ENCODE measurements around the gene ZNF652.
"Not testable (repeated sequence)": the region's sequence is repeated elsewhere in the genome, so short reads cannot be mapped to it uniquely, and the experiment has no call there.

ZNF652 gene

GRCh38 chr17:49386373-49386772, 24.3 kb upstream of the ZNF652 start:
- DNase-seq (ENCODE audit: low read depth) = no peak

- no peak for DNase-seq (ENCODE audit: low read depth)
These were observed 22.9 kb upstream of the ZNF652 start for GRCh38 chr17:49384951-49385350.

GRCh38 chr17:49383060-49383459, 21.0 kb upstream of the ZNF652 start:
- DNase-seq (ENCODE audit: low read depth) = no peak

- no peak for DNase-seq (ENCODE audit: low read depth)
These were observed 20.5 kb upstream of the ZNF652 start for GRCh38 chr17:49382556-49382955.

GRCh38 chr17:49381793-49382192, 19.7 kb upstream of the ZNF652 start:
- no peak for DNase-seq (ENCODE audit: low read depth)

GRCh38 chr17:49381033-49381432, 19.0 kb upstream of the ZNF652 start:
- DNase-seq (ENCODE audit: low read depth) = peak; percentile 27

GRCh38 chr17:49379926-49380325, 17.9 kb upstream of the ZNF652 start:
- no peak for DNase-seq (ENCODE audit: low read depth)

GRCh38 chr17:49378311-49378710, 16.3 kb upstream of the ZNF652 start:
- no peak for DNase-seq (ENCODE audit: low read depth)

- DNase-seq (ENCODE audit: low read depth) = no peak
These were observed 13.5 kb upstream of the ZNF652 start for GRCh38 chr17:49375544-49375943.

- no peak for DNase-seq (ENCODE audit: low read depth)
These were observed 11.1 kb upstream of the ZNF652 start for GRCh38 chr17:49373115-49373514.

- DNase-seq (ENCODE audit: low read depth) = no peak
These were observed 10.4 kb upstream of the ZNF652 start for GRCh38 chr17:49372425-49372824.

- no peak for DNase-seq (ENCODE audit: low read depth)
These were observed 9.2 kb upstream of the ZNF652 start for GRCh38 chr17:49370971-49371834.

- DNase-seq (ENCODE audit: low read depth) = no peak
These were observed 7.7 kb upstream of the ZNF652 start for GRCh38 chr17:49369760-49370159.

GRCh38 chr17:49369089-49369488, 7.0 kb upstream of the ZNF652 start:
- no peak for DNase-seq (ENCODE audit: low read depth)

GRCh38 chr17:49365667-49366066, 3.6 kb upstream of the ZNF652 start:
- DNase-seq (ENCODE audit: low read depth) = peak; percentile 12

GRCh38 chr17:49365126-49365525, 3.1 kb upstream of the ZNF652 start:
- DNase-seq (ENCODE audit: low read depth) = not testable (repeated sequence)

GRCh38 chr17:49364119-49364518, 2.1 kb upstream of the ZNF652 start:
- DNase-seq (ENCODE audit: low read depth) = no peak

GRCh38 chr17:49363251-49363650, 1.2 kb upstream of the ZNF652 start:
- no peak for DNase-seq (ENCODE audit: low read depth)

GRCh38 chr17:49362723-49363117, 670 bp upstream of the ZNF652 start:
- DNase-seq (ENCODE audit: low read depth) = no peak

- DNase-seq (ENCODE audit: low read depth) = peak; percentile 40
These were observed 735 bp downstream of the ZNF652 start for GRCh38 chr17:49361129-49361901.

GRCh38 chr17:49360796-49361128, 1.3 kb downstream of the ZNF652 start:
- DNase-seq (ENCODE audit: low read depth) = no peak

GRCh38 chr17:49359990-49360795, 1.9 kb downstream of the ZNF652 start:
- DNase-seq (ENCODE audit: low read depth) = no peak
